ENCODE measurements around the gene PON1. TPM values are rescaled to one million over a fixed set of nuclear protein-coding genes. Genes with fewer than 3 reads are reported as not detected.

The PON1 gene
- total RNA-seq, 1 donor from 2014 or later: not detected

- Histone ChIP-seq H3K9me3 (replicated peaks) (no peaks in the 10 kb centered on the region), H3K27me3 (ENCODE audit: low read depth) (no peaks in the 10 kb centered on the region), H3K4me3 (no peak overlapping the region), H3K27ac (replicated peaks) (no peak overlapping the region), H3K4me1 (no peaks in the 10 kb centered on the region), H3K36me3 (no peaks in the 10 kb centered on the region)
- intact Hi-C loops (cut with micrococcal nuclease): no loop called here
- no peak for TF ChIP-seq CTCF (IDR thresholded peaks at IDR 0.05; ENCODE audit: borderline replicate concordance)
- DNase-seq: no peak
Measured at GRCh38 chr7:95297041-95297440, 27.3 kb downstream of the PON1 start.

- Histone ChIP-seq H3K27ac (replicated peaks) (no peak overlapping the region), H3K36me3 (no peaks in the 10 kb centered on the region), H3K4me3 (no peak overlapping the region), H3K9me3 (replicated peaks) (no peaks in the 10 kb centered on the region), H3K27me3 (ENCODE audit: low read depth) (no peaks in the 10 kb centered on the region), H3K4me1 (no peaks in the 10 kb centered on the region)
- intact Hi-C loops (cut with micrococcal nuclease): no loop called here
- TF ChIP-seq CTCF (IDR thresholded peaks at IDR 0.05; ENCODE audit: borderline replicate concordance): no peak
- no peak for DNase-seq
Measured at GRCh38 chr7:95296456-95296855, 27.9 kb downstream of the PON1 start.

GRCh38 chr7:95295397-95295796 is 28.9 kb downstream of the PON1 start:
- TF ChIP-seq CTCF (IDR thresholded peaks at IDR 0.05; ENCODE audit: borderline replicate concordance): no peak
- no peaks in the 10 kb centered on the region for H3K27me3 ChIP-seq (ENCODE audit: low read depth)
- H3K27ac ChIP-seq (replicated peaks): no peak overlapping the region
- H3K4me1 ChIP-seq: no peaks in the 10 kb centered on the region
- intact Hi-C loops (cut with micrococcal nuclease): no loop called here
- H3K4me3 ChIP-seq: no peak overlapping the region
- no peaks in the 10 kb centered on the region for H3K9me3 ChIP-seq (replicated peaks)
- DNase-seq: no peak
- no peaks in the 10 kb centered on the region for H3K36me3 ChIP-seq

GRCh38 chr7:95290166-95290830 is 34.0 kb downstream of the PON1 start:
- no peak overlapping the region for H3K27ac ChIP-seq (replicated peaks)
- no peaks in the 10 kb centered on the region for H3K36me3 ChIP-seq
- intact Hi-C loops (cut with micrococcal nuclease): no loop called here
- H3K4me3 ChIP-seq: no peak overlapping the region
- H3K27me3 ChIP-seq (ENCODE audit: low read depth): no peaks in the 10 kb centered on the region
- H3K9me3 ChIP-seq (replicated peaks): no peaks in the 10 kb centered on the region
- DNase-seq: no peak
- TF ChIP-seq CTCF (IDR thresholded peaks at IDR 0.05; ENCODE audit: borderline replicate concordance): no peak
- no peaks in the 10 kb centered on the region for H3K4me1 ChIP-seq

- Histone ChIP-seq H3K27ac (replicated peaks) (no peak overlapping the region), H3K4me3 (no peak overlapping the region), H3K9me3 (replicated peaks) (no peaks in the 10 kb centered on the region), H3K36me3 (no peaks in the 10 kb centered on the region), H3K4me1 (no peaks in the 10 kb centered on the region), H3K27me3 (ENCODE audit: low read depth) (no peaks in the 10 kb centered on the region)
- intact Hi-C loops (cut with micrococcal nuclease): no loop called here
- DNase-seq: no peak
- TF ChIP-seq CTCF (IDR thresholded peaks at IDR 0.05; ENCODE audit: borderline replicate concordance): no peak
Measured at GRCh38 chr7:95286096-95286495, 38.2 kb downstream of the PON1 start.
